HG02970 (cell line): Measurements from ENCODE around the gene SERHL2.
"Not testable (repeated sequence)": the region's sequence is repeated elsewhere in the genome, so short reads cannot be mapped to it uniquely, and the experiment has no call there.

Source experiments
- ATAC-seq: cut with Tn5 transposase; IDR thresholded peaks from one replicate; pipeline ENCODE4 v1.9.1; 2021; ENCODE audit warnings: mild to moderate bottlenecking, moderate library complexity, moderate number of reproducible peaks; ENCODE audit not compliant: unreplicated experiment, low FRiP score

The SERHL2 gene

GRCh38 chr22:42553475-42554361 lies at the start of gene SERHL2:
TSS of gene SERHL2 (plus strand) at chr22:42553956. CDS start at chr22:42554021, 65 bp downstream.
- ATAC-seq = peak; percentile 61

- ATAC-seq = not testable (repeated sequence)
These were observed 45.3 kb upstream of the SERHL2 start for GRCh38 chr22:42508327-42508974.

- ATAC-seq = not testable (repeated sequence)
These were observed 44.8 kb upstream of the SERHL2 start for GRCh38 chr22:42508975-42509364.

GRCh38 chr22:42509548-42509947 lies 44.2 kb upstream of the SERHL2 start:
- no peak for ATAC-seq

- no peak for ATAC-seq
These were observed 42.3 kb upstream of the SERHL2 start for GRCh38 chr22:42511401-42511891.

- not testable (repeated sequence) for ATAC-seq
These were observed 41.3 kb upstream of the SERHL2 start for GRCh38 chr22:42512273-42512990.

GRCh38 chr22:42514331-42514730 lies 39.4 kb upstream of the SERHL2 start:
- ATAC-seq = not testable (repeated sequence)

GRCh38 chr22:42515304-42515703 lies 38.5 kb upstream of the SERHL2 start:
- ATAC-seq = not testable (repeated sequence)

- ATAC-seq = no peak
These were observed 37.9 kb upstream of the SERHL2 start for GRCh38 chr22:42515896-42516295.

GRCh38 chr22:42517103-42517502 lies 36.7 kb upstream of the SERHL2 start:
- ATAC-seq = not testable (repeated sequence)

- not testable (repeated sequence) for ATAC-seq
These were observed 34.9 kb upstream of the SERHL2 start for GRCh38 chr22:42518638-42519524.

GRCh38 chr22:42519525-42520401 lies 34.0 kb upstream of the SERHL2 start, which contains the start of gene RRP7A:
TSS of gene RRP7A (minus strand) at chr22:42519796. CDS start at chr22:42519786, 10 bp downstream.
- ATAC-seq = peak; percentile 79

- no peak for ATAC-seq
These were observed 32.6 kb upstream of the SERHL2 start for GRCh38 chr22:42521228-42521546.

- ATAC-seq = no peak
These were observed 31.2 kb upstream of the SERHL2 start for GRCh38 chr22:42522546-42522945.

- no peak for ATAC-seq
These were observed 25.0 kb upstream of the SERHL2 start for GRCh38 chr22:42528591-42529307.

- ATAC-seq = not testable (repeated sequence)
These were observed 24.3 kb upstream of the SERHL2 start for GRCh38 chr22:42529435-42529834.

- not testable (repeated sequence) for ATAC-seq
These were observed 22.2 kb upstream of the SERHL2 start for GRCh38 chr22:42531401-42532084.

- ATAC-seq = no peak
These were observed 20.1 kb upstream of the SERHL2 start for GRCh38 chr22:42533638-42533977.
